ENCODE data around the gene CCL26. TPM values are rescaled to one million over a fixed set of nuclear protein-coding genes. Genes with fewer than 3 reads are reported as not detected.
"Not testable (repeated sequence)": the region's sequence is repeated elsewhere in the genome, so short reads cannot be mapped to it uniquely, and the experiment has no call there.

The CCL26 gene
- total and polyA plus RNA-seq, 2 experiments from 2014 or later, result not detected

- Histone ChIP-seq H3K4me3 (no peak overlapping the region), H3K9me3 (ENCODE audit: low read depth) (no peaks in the 10 kb centered on the region), H3K36me3 (no peaks in the 10 kb centered on the region), H3K4me1 (ENCODE audit: low read depth) (peaks cover 7% of the 10 kb centered on the region), H3K27me3 (no peaks in the 10 kb centered on the region), H3K27ac (no peak overlapping the region)
- TF ChIP-seq, protein P1, sequence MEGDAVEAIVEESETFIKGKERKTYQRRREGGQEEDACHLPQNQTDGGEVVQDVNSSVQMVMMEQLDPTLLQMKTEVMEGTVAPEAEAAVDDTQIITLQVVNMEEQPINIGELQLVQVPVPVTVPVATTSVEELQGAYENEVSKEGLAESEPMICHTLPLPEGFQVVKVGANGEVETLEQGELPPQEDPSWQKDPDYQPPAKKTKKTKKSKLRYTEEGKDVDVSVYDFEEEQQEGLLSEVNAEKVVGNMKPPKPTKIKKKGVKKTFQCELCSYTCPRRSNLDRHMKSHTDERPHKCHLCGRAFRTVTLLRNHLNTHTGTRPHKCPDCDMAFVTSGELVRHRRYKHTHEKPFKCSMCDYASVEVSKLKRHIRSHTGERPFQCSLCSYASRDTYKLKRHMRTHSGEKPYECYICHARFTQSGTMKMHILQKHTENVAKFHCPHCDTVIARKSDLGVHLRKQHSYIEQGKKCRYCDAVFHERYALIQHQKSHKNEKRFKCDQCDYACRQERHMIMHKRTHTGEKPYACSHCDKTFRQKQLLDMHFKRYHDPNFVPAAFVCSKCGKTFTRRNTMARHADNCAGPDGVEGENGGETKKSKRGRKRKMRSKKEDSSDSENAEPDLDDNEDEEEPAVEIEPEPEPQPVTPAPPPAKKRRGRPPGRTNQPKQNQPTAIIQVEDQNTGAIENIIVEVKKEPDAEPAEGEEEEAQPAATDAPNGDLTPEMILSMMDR (IDR thresholded peaks at IDR 0.05; ENCODE audit: low read depth, low read length), result no peak
- DNase-seq (ENCODE audit: low read depth in 1 of 2, low spot score in 1 of 2), result peak; percentile 34 to 50
Measured at GRCh38 chr7:75734586-75735458, 37.2 kb downstream of the CCL26 start.

DNA sequence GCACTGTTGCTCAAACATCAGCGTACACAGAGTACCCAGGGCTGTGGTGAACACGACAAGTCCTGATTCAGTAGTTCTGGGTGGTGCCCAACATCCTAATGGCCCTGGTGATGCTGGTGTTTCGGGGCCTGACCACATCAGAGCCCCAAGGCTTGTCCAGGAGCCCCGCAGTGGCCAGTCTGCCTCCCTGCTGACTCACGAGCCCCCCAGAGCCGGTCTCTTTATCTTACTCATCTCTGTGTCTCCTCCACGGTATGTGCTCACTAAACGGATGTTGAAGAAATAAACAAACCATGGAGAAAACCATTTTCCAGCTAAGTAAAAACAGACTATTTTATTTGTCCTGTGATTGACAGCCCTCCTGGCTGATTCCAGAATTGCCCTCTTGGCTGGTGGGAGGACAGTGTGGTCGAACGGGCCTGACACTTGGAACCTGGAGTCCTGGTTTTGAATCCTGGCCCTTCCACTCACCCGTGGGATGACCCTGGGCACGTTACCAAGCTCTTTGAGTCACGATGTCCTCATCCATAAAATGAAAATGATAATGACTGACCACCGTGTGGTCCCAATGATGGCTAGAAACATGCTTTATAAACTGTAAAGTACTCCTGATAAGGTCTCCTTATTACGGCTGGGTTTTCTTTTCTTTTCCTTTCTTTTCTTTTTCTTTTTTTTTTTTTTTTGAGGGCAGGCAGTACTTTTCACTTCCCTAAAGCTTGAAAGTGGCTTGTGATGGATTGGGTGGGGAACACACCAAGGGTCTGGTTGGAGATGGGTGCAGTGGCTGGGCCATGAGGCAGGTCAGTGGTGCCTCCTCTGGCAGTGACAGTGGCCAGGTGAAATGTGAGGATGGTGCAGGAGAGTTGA is 39.0 kb downstream of the CCL26 start:
- Histone ChIP-seq H3K27me3 (no peaks in the 10 kb centered on the region), H3K36me3 (no peaks in the 10 kb centered on the region), H3K27ac (peak overlapping the region; percentile 34), H3K4me1 (ENCODE audit: low read depth) (peaks cover 9% of the 10 kb centered on the region), H3K4me3 (no peak overlapping the region), H3K9me3 (ENCODE audit: low read depth) (no peaks in the 10 kb centered on the region)
- TF ChIP-seq, protein P1 (IDR thresholded peaks at IDR 0.05; ENCODE audit: low read depth, low read length), result no peak
- peak in 1 of 2 donors; percentile 73 for DNase-seq (ENCODE audit: low read depth in 1 of 2, low spot score in 1 of 2)

GRCh38 chr7:75732016-75732521 is 39.9 kb downstream of the CCL26 start:
- Histone ChIP-seq H3K4me1 (ENCODE audit: low read depth) (peaks cover 11% of the 10 kb centered on the region), H3K36me3 (no peaks in the 10 kb centered on the region), H3K9me3 (ENCODE audit: low read depth) (no peaks in the 10 kb centered on the region), H3K4me3 (no peak overlapping the region), H3K27ac (no peak overlapping the region), H3K27me3 (no peaks in the 10 kb centered on the region)
- no peak for DNase-seq (ENCODE audit: low read depth in 1 of 2, low spot score in 1 of 2)
- TF ChIP-seq, protein P1 (IDR thresholded peaks at IDR 0.05; ENCODE audit: low read depth, low read length), result no peak

GRCh38 chr7:75729851-75730274 is 42.1 kb downstream of the CCL26 start:
- H3K4me3 ChIP-seq, result no peak overlapping the region
- no peak overlapping the region for H3K27ac ChIP-seq
- H3K36me3 ChIP-seq, result no peaks in the 10 kb centered on the region
- TF ChIP-seq, protein P1 (IDR thresholded peaks at IDR 0.05; ENCODE audit: low read depth, low read length), result no peak
- no peaks in the 10 kb centered on the region for H3K27me3 ChIP-seq
- DNase-seq (ENCODE audit: low read depth in 1 of 2, low spot score in 1 of 2), result no peak
- H3K4me1 ChIP-seq (ENCODE audit: low read depth), result peaks cover 8% of the 10 kb centered on the region
- no peaks in the 10 kb centered on the region for H3K9me3 ChIP-seq (ENCODE audit: low read depth)

GRCh38 chr7:75727881-75728593 is 44.0 kb downstream of the CCL26 start:
- H3K36me3 ChIP-seq, result no peaks in the 10 kb centered on the region
- no peaks in the 10 kb centered on the region for H3K27me3 ChIP-seq
- peaks cover 4% of the 10 kb centered on the region for H3K4me1 ChIP-seq (ENCODE audit: low read depth)
- H3K4me3 ChIP-seq, result no peak overlapping the region
- H3K9me3 ChIP-seq (ENCODE audit: low read depth), result no peaks in the 10 kb centered on the region
- TF ChIP-seq, protein P1 (IDR thresholded peaks at IDR 0.05; ENCODE audit: low read depth, low read length), result no peak
- H3K27ac ChIP-seq, result peak overlapping the region; percentile 80
- peak in 1 of 2 donors; percentile 62 for DNase-seq (ENCODE audit: low read depth in 1 of 2, low spot score in 1 of 2)

DNA sequence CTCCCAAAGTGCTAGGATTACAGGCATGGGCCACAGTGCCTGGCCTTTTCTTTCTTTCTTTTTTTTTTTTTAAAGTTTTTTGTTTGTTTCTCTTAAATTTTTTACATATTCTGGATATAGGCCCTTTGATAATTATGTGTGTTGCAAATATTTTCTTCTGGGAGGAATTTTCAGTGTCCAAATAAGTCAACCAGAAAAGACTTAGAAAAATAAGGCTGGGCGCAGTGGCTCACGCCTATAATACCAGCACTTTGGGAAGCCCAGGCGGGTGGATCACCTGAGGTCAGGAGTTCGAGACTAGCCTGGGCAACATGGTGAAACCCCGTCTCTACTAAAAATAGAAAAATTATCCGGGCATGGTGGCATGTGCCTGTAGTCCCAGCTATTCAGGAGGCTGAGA is 44.7 kb downstream of the CCL26 start:
- DNase-seq (ENCODE audit: low read depth in 1 of 2, low spot score in 1 of 2); H3K9me3 ChIP-seq (ENCODE audit: low read depth); H3K27me3 ChIP-seq; H3K36me3 ChIP-seq; H3K4me1 ChIP-seq (ENCODE audit: low read depth); H3K27ac ChIP-seq; H3K4me3 ChIP-seq: not testable (repeated sequence)
